GF-D8 (cell line): Measurements from ENCODE around the gene PTBP1.
A peak's percentile ranks its signal among the peaks of the same experiment; 100 is the strongest.
"Not testable (repeated sequence)": the region's sequence is repeated elsewhere in the genome, so short reads cannot be mapped to it uniquely, and the experiment has no call there.

ENCODE experiments used
- DNase-seq: peaks from one replicate; lab custom pipeline; 2025; lab: John Stamatoyannopoulos, UW

Gene PTBP1

GRCh38 chr19:829129-829758 is 32.0 kb downstream of the PTBP1 start:
- DNase-seq, result no peak

GRCh38 chr19:831407-832369 is 34.4 kb downstream of the PTBP1 start:
- no peak for DNase-seq

GRCh38 chr19:834216-834615 is 37.0 kb downstream of the PTBP1 start:
- no peak for DNase-seq

- DNase-seq, result peak; percentile 91
Observed at GRCh38 chr19:835210-835810, 38.1 kb downstream of the PTBP1 start.

GRCh38 chr19:840519-841206 is 43.4 kb downstream of the PTBP1 start, which contains the start of gene PRTN3:
Gene PRTN3, plus strand, starts transcription at chr19:840999. Its CDS starts 10 bp downstream, at chr19:841009.
- peak; percentile 82 for DNase-seq

- not testable (repeated sequence) for DNase-seq
Observed at GRCh38 chr19:842802-843179, 45.5 kb downstream of the PTBP1 start.

- no peak for DNase-seq
Observed at GRCh38 chr19:843180-843835, 46.1 kb downstream of the PTBP1 start.

GRCh38 chr19:843836-844545 is 46.7 kb downstream of the PTBP1 start:
- DNase-seq, result no peak

- DNase-seq, result no peak
Observed at GRCh38 chr19:844546-844971, 47.3 kb downstream of the PTBP1 start.

- DNase-seq, result no peak
Observed at GRCh38 chr19:845707-846521, 48.7 kb downstream of the PTBP1 start.

GRCh38 chr19:848386-848921 is 51.2 kb downstream of the PTBP1 start:
- peak; percentile 83 for DNase-seq

- not testable (repeated sequence) for DNase-seq
Observed at GRCh38 chr19:849195-849594, 51.9 kb downstream of the PTBP1 start.

- peak; percentile 60 for DNase-seq
Observed at GRCh38 chr19:850221-850978, 53.1 kb downstream of the PTBP1 start.

- DNase-seq, result no peak
Observed at GRCh38 chr19:850979-851335, 53.7 kb downstream of the PTBP1 start.

- DNase-seq, result no peak
Observed at GRCh38 chr19:852136-853013, 55.1 kb downstream of the PTBP1 start, which contains the start of gene ELANE. Gene ELANE, plus strand, starts transcription at chr19:852303. Its CDS starts 26 bp downstream, at chr19:852329.

- DNase-seq, result no peak
Observed at GRCh38 chr19:853014-853585, 55.8 kb downstream of the PTBP1 start.

GRCh38 chr19:853614-854220 is 56.5 kb downstream of the PTBP1 start:
- DNase-seq, result not testable (repeated sequence)
